ENCODE results near the gene PSKH1. TPM values are rescaled to one million over a fixed set of nuclear protein-coding genes. Genes with fewer than 3 reads are reported as not detected.

PSKH1 gene
- polyA plus RNA-seq, 1 donor from 2014 or later: 3.8 TPM

DNA sequence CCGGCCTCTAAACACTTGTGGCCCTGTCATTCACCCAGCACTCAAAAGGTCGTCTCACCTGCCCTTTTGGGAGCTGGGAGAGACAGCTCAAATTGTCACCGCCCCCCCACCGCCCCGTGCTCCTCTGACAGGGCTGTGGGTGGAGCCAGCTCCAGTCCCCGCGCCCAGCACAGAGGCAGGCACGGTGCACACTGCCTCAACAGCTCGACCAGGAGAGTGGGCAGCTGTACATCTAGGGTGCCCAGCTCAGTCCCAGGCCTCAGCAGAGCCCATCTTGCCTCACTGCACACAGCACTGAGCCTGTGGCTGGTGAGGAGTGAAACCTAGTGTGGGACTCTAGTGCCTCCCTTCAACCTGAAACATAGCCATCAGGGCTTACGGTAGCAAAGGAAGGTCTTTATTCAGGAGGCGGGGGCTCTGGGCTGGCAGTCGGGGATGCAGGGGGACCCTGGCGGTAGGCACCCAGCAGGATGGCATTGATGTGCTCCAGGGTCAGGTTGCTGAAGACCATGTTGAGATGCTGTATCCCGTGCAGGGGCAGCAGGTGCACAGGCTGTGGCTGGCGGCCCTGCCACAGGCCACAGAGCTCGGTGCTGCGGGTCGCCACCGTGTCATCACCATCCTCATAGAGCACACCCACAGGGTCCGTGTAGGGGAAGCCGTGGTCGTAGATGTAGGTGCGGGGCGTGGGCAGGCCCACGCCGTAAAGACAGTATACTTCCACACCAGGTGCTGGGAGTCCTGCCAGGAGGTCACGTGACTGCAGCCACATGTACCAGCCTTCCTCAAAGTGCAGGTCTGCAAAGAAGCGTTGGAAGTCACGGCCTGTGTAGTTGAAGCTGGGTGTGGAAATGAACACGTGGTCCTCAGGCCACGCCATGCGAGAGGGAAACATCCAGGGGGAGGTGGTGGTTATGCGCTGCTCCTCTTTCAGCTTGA lies 46.7 kb downstream of the PSKH1 start:
- Histone ChIP-seq H2AFZ (ENCODE audit: low read depth, low read length) (no peak overlapping the region), H4K20me1 (ENCODE audit: insufficient read depth) (no peaks in the 10 kb centered on the region), H3K36me3 (ENCODE audit: insufficient read depth, low read length) (no peaks in the 10 kb centered on the region), H3K9me2 (ENCODE audit: insufficient read depth, low read length) (no peaks in the 10 kb centered on the region), H3F3A (ENCODE audit: insufficient read depth, low read length, poor library complexity, severe bottlenecking) (no peaks in the 10 kb centered on the region), H3K4me2 (ENCODE audit: low read length) (no peak overlapping the region), H3K9ac (ENCODE audit: low read length) (no peak overlapping the region), H3K9me3 (ENCODE audit: low read length) (no peaks in the 10 kb centered on the region), H3K4me3 (ENCODE audit: low read length) (no peak overlapping the region), H3K27me3 (ENCODE audit: insufficient read depth, low read depth, low read length) (no peaks in the 10 kb centered on the region), H3K27ac (ENCODE audit: low read length) (no peak overlapping the region), H3K79me2 (replicated peaks; ENCODE audit: insufficient read depth, low read length) (no peaks in the 10 kb centered on the region)
- no peak for TF ChIP-seq EP300 (conservative IDR thresholded peaks at IDR 0.05; ENCODE audit: poor library complexity, severe bottlenecking)
- no peak for TF ChIP-seq EZH2 (IDR thresholded peaks at IDR 0.05; ENCODE audit: borderline replicate concordance, insufficient read depth, low read length, poor library complexity, severe bottlenecking)
- TF ChIP-seq, protein P1, sequence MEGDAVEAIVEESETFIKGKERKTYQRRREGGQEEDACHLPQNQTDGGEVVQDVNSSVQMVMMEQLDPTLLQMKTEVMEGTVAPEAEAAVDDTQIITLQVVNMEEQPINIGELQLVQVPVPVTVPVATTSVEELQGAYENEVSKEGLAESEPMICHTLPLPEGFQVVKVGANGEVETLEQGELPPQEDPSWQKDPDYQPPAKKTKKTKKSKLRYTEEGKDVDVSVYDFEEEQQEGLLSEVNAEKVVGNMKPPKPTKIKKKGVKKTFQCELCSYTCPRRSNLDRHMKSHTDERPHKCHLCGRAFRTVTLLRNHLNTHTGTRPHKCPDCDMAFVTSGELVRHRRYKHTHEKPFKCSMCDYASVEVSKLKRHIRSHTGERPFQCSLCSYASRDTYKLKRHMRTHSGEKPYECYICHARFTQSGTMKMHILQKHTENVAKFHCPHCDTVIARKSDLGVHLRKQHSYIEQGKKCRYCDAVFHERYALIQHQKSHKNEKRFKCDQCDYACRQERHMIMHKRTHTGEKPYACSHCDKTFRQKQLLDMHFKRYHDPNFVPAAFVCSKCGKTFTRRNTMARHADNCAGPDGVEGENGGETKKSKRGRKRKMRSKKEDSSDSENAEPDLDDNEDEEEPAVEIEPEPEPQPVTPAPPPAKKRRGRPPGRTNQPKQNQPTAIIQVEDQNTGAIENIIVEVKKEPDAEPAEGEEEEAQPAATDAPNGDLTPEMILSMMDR (IDR thresholded peaks at IDR 0.05; ENCODE audit: poor library complexity, severe bottlenecking): no peak
- TF ChIP-seq POLR2AphosphoS5 (IDR thresholded peaks at IDR 0.05): no peak
- TF ChIP-seq MXI1 (conservative IDR thresholded peaks at IDR 0.05; ENCODE audit: poor library complexity, severe bottlenecking): no peak
- no peak for TF ChIP-seq SMC3 (conservative IDR thresholded peaks at IDR 0.05; ENCODE audit: poor library complexity)
- no peak for TF ChIP-seq RAD21 (conservative IDR thresholded peaks at IDR 0.05)
- TF ChIP-seq, protein P2, sequence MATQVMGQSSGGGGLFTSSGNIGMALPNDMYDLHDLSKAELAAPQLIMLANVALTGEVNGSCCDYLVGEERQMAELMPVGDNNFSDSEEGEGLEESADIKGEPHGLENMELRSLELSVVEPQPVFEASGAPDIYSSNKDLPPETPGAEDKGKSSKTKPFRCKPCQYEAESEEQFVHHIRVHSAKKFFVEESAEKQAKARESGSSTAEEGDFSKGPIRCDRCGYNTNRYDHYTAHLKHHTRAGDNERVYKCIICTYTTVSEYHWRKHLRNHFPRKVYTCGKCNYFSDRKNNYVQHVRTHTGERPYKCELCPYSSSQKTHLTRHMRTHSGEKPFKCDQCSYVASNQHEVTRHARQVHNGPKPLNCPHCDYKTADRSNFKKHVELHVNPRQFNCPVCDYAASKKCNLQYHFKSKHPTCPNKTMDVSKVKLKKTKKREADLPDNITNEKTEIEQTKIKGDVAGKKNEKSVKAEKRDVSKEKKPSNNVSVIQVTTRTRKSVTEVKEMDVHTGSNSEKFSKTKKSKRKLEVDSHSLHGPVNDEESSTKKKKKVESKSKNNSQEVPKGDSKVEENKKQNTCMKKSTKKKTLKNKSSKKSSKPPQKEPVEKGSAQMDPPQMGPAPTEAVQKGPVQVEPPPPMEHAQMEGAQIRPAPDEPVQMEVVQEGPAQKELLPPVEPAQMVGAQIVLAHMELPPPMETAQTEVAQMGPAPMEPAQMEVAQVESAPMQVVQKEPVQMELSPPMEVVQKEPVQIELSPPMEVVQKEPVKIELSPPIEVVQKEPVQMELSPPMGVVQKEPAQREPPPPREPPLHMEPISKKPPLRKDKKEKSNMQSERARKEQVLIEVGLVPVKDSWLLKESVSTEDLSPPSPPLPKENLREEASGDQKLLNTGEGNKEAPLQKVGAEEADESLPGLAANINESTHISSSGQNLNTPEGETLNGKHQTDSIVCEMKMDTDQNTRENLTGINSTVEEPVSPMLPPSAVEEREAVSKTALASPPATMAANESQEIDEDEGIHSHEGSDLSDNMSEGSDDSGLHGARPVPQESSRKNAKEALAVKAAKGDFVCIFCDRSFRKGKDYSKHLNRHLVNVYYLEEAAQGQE (IDR thresholded peaks at IDR 0.05; ENCODE audit: borderline replicate concordance): no peak
- TF ChIP-seq TAF1 (IDR thresholded peaks at IDR 0.05; ENCODE audit: low read depth): no peak

DNA sequence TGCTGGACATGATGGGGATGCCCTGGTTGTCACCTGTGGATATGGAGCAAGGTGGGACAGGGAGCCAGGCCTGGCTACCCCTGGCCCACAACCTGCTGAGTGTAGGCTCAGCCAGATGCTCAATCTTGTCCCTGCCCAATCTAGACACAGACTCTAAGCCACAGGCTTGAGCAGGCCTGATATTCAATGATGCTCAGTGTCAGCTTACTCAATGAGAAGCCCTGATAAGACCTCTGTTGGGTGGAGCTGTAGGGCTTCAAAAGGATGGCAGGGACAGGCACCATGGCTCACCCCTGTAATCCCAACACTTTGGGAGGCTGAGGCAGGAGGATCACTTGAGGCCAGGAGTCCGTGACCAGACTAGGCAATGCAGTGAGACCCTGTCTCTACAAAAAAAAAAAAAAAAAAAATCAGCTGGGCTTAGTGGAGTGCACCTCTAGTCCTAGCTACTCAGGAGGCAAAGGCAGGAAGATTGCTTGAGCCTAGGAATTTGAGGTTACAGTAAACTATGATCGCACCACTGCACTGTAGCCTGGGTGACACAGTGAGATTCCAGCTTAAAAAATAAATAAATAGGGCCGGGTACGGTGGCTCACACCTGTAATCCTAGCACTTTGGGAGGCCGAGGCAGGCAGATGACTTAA lies 47.5 kb downstream of the PSKH1 start:
- Histone ChIP-seq H4K20me1 (ENCODE audit: insufficient read depth) (no peaks in the 10 kb centered on the region), H3K9ac (ENCODE audit: low read length) (no peak overlapping the region), H3K4me3 (ENCODE audit: low read length) (no peak overlapping the region), H3F3A (ENCODE audit: insufficient read depth, low read length, poor library complexity, severe bottlenecking) (no peaks in the 10 kb centered on the region), H3K9me3 (ENCODE audit: low read length) (no peaks in the 10 kb centered on the region), H3K36me3 (ENCODE audit: insufficient read depth, low read length) (no peaks in the 10 kb centered on the region), H2AFZ (ENCODE audit: low read depth, low read length) (no peak overlapping the region), H3K4me2 (ENCODE audit: low read length) (no peak overlapping the region), H3K79me2 (replicated peaks; ENCODE audit: insufficient read depth, low read length) (no peaks in the 10 kb centered on the region), H3K27ac (ENCODE audit: low read length) (no peak overlapping the region), H3K27me3 (ENCODE audit: insufficient read depth, low read depth, low read length) (no peaks in the 10 kb centered on the region), H3K9me2 (ENCODE audit: insufficient read depth, low read length) (no peaks in the 10 kb centered on the region)
- TF ChIP-seq EZH2 (IDR thresholded peaks at IDR 0.05; ENCODE audit: borderline replicate concordance, insufficient read depth, low read length, poor library complexity, severe bottlenecking): no peak
- no peak for TF ChIP-seq RAD21 (conservative IDR thresholded peaks at IDR 0.05)
- TF ChIP-seq, protein P2 (IDR thresholded peaks at IDR 0.05; ENCODE audit: borderline replicate concordance): no peak
- TF ChIP-seq, protein P1 (IDR thresholded peaks at IDR 0.05; ENCODE audit: poor library complexity, severe bottlenecking): no peak
- no peak for TF ChIP-seq TAF1 (IDR thresholded peaks at IDR 0.05; ENCODE audit: low read depth)
- TF ChIP-seq SMC3 (conservative IDR thresholded peaks at IDR 0.05; ENCODE audit: poor library complexity): no peak
- no peak for TF ChIP-seq POLR2AphosphoS5 (IDR thresholded peaks at IDR 0.05)
- TF ChIP-seq MXI1 (conservative IDR thresholded peaks at IDR 0.05; ENCODE audit: poor library complexity, severe bottlenecking): no peak
- TF ChIP-seq EP300 (conservative IDR thresholded peaks at IDR 0.05; ENCODE audit: poor library complexity, severe bottlenecking): no peak
